ENCODE results near the gene SLC22A9.
"Not testable (repeated sequence)": the region's sequence is repeated elsewhere in the genome, so short reads cannot be mapped to it uniquely, and the experiment has no call there.

DNA sequence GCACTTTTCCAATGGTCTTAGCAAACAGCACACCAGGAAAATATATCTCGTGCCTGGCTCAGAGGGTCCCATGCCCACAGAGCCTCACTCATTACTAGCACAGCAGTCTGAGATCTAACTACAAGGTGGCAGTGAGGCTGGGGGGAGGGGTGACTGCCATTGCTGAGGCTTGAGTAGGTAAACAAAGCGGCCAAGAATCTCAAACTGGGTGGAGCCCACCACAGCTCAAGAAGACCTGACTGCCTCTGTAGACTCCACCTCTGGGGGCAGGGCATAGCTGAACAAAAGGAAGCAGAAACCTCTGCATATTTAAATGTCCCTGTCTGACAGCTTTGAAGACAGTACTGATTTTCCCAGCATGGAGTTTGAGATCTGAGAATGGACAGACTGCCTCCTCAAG lies 61.1 kb downstream of the SLC22A9 start:
- TF ChIP-seq, protein P1, sequence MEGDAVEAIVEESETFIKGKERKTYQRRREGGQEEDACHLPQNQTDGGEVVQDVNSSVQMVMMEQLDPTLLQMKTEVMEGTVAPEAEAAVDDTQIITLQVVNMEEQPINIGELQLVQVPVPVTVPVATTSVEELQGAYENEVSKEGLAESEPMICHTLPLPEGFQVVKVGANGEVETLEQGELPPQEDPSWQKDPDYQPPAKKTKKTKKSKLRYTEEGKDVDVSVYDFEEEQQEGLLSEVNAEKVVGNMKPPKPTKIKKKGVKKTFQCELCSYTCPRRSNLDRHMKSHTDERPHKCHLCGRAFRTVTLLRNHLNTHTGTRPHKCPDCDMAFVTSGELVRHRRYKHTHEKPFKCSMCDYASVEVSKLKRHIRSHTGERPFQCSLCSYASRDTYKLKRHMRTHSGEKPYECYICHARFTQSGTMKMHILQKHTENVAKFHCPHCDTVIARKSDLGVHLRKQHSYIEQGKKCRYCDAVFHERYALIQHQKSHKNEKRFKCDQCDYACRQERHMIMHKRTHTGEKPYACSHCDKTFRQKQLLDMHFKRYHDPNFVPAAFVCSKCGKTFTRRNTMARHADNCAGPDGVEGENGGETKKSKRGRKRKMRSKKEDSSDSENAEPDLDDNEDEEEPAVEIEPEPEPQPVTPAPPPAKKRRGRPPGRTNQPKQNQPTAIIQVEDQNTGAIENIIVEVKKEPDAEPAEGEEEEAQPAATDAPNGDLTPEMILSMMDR (IDR thresholded peaks at IDR 0.05): not testable (repeated sequence)
- not testable (repeated sequence) for TF ChIP-seq POLR2AphosphoS5, POLR2A (IDR thresholded peaks at IDR 0.05)
